Subcutaneous abdominal adipose tissue (tissue), 5 donors: ENCODE data around the gene CBX1.

Experiments used
- H3K27ac ChIP-seq: one replicate; pipeline ENCODE4 v1.7.0; 2013; ENCODE audit warnings: low read depth, mild to moderate bottlenecking, inconsistent platforms, low read length, moderate library complexity
- H3K27me3 ChIP-seq, 5 donors: one replicate each; pipeline ENCODE4 v1.7.0; 2013; ENCODE audit warnings: low read length in 5 of 5, inconsistent platforms in 1 of 5; ENCODE audit not compliant: control insufficient read depth in 5 of 5, insufficient read depth in 4 of 5
- H3K36me3 ChIP-seq, 5 donors: one replicate each; pipeline ENCODE4 v1.7.0; 2013; ENCODE audit warnings: low read length in 5 of 5; ENCODE audit not compliant: control insufficient read depth in 5 of 5, insufficient read depth in 5 of 5
- H3K4me1 ChIP-seq, 5 donors: one replicate each; pipeline ENCODE4 v1.7.0; 2013; ENCODE audit warnings: low read length in 5 of 5, mild to moderate bottlenecking in 3 of 5, moderate library complexity in 1 of 5; ENCODE audit not compliant: control insufficient read depth in 5 of 5, insufficient read depth in 5 of 5
- H3K4me3 ChIP-seq, 5 donors: one replicate each; pipeline ENCODE4 v1.7.0; 2013; ENCODE audit warnings: low read length in 5 of 5, low read depth in 1 of 5
- H3K9ac ChIP-seq, 5 donors: one replicate each; pipeline ENCODE4 v1.7.0; 2013; ENCODE audit warnings: low read length in 5 of 5, mild to moderate bottlenecking in 4 of 5, moderate library complexity in 3 of 5
- H3K9me3 ChIP-seq, 5 donors: one replicate each; pipeline ENCODE4 v1.7.0; 2013; ENCODE audit warnings: low read length in 5 of 5; ENCODE audit not compliant: control insufficient read depth in 5 of 5
- donor health status: healthy.
- donor health status: healthy.
- donor health status: healthy.
- donor health status: healthy.
- donor health status: healthy.

The CBX1 gene

DNA sequence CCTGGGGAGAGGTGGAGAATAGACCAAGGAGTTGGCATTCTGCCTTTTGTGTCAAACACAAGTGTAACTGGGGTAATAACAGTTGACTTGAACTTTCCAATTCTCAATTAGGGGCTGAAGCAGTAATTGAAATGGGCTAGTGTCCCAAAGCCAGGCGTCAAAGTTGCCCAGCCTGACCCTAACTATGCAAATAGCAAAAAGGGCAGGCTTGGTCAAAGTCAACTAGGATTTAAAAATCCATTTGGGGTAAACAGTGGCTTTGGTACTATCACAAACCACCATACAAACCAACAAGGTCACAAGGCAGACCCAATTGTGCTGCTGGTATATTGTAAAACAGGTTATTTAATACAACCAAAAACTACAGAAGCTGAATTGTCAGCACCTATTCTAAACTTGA, 35.1 kb downstream of the CBX1 start:
- Histone ChIP-seq H3K36me3 (peaks cover 13 to 57% (median 40%) of the 10 kb centered on the region in 5 donors), H3K9me3 (no peaks in the 10 kb centered on the region), H3K4me1 (peaks cover 3 to 63% (median 37%) of the 10 kb centered on the region in 5 donors), H3K27ac (peak overlapping the region; percentile 58), H3K9ac (peak overlapping the region in 2 of 5 donors; percentile 20 to 26), H3K4me3 (no peak overlapping the region), H3K27me3 (no peaks in the 10 kb centered on the region)

DNA sequence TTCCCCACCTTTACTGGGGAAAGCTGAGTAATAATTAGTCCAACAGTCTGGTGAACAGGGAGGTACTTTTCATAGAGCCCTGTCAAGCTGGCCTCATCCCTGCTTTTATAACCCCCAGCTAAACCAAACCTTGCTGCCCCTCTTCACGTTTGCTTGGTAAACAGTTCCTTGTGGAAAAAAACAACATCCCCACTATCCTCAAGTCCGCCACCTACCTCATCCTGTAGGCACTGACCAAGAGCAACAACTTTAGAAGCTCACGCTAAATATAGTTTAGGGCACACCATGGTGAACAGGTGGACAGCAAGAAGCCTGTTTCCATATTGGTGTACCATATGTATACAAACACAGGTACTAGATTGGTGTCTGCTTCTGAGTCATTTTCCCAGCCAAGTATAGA, 36.6 kb downstream of the CBX1 start:
- peaks cover 4 to 58% (median 42%) of the 10 kb centered on the region in 5 donors for H3K4me1 ChIP-seq
- H3K9ac ChIP-seq, result peak overlapping the region in 1 of 5 donors; percentile 17
- H3K9me3 ChIP-seq, result no peaks in the 10 kb centered on the region
- H3K27me3 ChIP-seq, result no peaks in the 10 kb centered on the region
- peaks cover 13 to 61% (median 50%) of the 10 kb centered on the region in 5 donors for H3K36me3 ChIP-seq
- peak overlapping the region; percentile 58 for H3K27ac ChIP-seq
- H3K4me3 ChIP-seq, result no peak overlapping the region

DNA sequence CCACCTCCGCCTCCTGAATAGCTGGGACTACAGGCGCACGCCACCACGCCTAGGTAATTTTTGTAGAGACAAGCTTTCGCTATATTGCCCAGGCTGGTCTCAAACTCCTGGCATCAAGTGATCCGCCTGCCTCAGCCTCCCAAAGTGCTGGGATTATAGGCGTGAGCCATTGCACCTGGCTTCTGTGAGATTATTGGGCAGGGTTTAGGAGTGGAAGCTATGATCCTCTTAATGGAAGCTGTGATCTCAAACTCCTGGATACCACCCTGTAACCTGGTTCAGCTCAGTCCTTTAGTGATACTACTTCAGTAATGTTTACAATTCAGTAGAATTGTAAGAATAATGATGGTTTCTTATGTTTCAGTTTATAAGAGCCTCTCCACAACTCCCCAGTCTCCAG, 39.0 kb downstream of the CBX1 start:
- peaks cover 19 to 78% (median 69%) of the 10 kb centered on the region in 5 donors for H3K36me3 ChIP-seq
- peaks cover 5 to 46% (median 28%) of the 10 kb centered on the region in 5 donors for H3K4me1 ChIP-seq
- H3K9ac ChIP-seq, result no peak overlapping the region
- no peaks in the 10 kb centered on the region for H3K9me3 ChIP-seq
- H3K27ac ChIP-seq, result no peak overlapping the region
- no peak overlapping the region for H3K4me3 ChIP-seq
- H3K27me3 ChIP-seq, result no peaks in the 10 kb centered on the region

DNA sequence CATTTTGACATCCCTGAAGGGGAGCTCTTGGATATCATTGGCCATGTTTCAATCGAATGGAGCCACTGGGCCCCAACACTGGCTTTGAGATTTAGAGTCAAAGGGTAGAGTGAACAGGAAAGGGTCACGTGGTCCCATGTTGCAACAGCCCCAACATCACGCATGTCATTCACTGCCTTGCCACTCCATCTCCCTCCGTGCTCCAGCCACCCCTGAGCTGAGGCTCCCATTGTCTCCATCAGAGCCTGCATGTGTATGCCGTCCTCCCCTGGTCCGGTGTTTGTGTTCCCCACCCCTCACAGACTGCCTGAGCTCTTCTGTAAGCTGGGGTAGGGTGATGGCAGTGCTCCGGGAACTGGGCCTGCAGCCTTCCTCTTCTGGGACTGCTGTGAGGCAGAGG, 41.0 kb downstream of the CBX1 start:
- peak overlapping the region; percentile 50 for H3K27ac ChIP-seq
- no peak overlapping the region for H3K4me3 ChIP-seq
- H3K27me3 ChIP-seq, result no peaks in the 10 kb centered on the region
- peaks cover 4 to 35% (median 27%) of the 10 kb centered on the region in 5 donors for H3K4me1 ChIP-seq
- peaks cover 17 to 89% (median 79%) of the 10 kb centered on the region in 5 donors for H3K36me3 ChIP-seq
- no peaks in the 10 kb centered on the region for H3K9me3 ChIP-seq
- H3K9ac ChIP-seq, result peak overlapping the region in 1 of 5 donors; percentile 23

DNA sequence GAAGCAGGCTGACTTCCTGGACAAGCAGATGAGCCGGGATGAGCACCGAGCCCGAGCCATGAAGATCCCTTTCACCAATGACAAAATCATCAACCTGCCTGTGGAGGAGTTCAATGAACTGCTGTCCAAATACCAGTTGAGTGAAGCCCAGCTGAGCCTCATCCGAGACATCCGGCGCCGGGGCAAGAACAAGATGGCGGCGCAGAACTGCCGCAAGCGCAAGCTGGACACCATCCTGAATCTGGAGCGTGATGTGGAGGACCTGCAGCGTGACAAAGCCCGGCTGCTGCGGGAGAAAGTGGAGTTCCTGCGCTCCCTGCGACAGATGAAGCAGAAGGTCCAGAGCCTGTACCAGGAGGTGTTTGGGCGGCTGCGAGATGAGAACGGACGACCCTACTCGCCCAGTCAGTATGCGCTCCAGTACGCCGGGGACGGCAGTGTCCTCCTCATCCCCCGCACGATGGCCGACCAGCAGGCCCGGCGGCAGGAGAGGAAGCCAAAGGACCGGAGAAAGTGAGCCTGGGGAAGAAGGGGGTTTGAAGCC, 42.1 kb downstream of the CBX1 start:
- H3K4me3 ChIP-seq, result no peak overlapping the region
- no peaks in the 10 kb centered on the region for H3K9me3 ChIP-seq
- H3K27ac ChIP-seq, result peak overlapping the region; percentile 50
- H3K4me1 ChIP-seq, result peaks cover 6 to 37% (median 32%) of the 10 kb centered on the region in 5 donors
- peaks cover 17 to 87% (median 74%) of the 10 kb centered on the region in 5 donors for H3K36me3 ChIP-seq
- H3K27me3 ChIP-seq, result no peaks in the 10 kb centered on the region
- H3K9ac ChIP-seq, result peak overlapping the region in 2 of 5 donors; percentile 27 to 37

DNA sequence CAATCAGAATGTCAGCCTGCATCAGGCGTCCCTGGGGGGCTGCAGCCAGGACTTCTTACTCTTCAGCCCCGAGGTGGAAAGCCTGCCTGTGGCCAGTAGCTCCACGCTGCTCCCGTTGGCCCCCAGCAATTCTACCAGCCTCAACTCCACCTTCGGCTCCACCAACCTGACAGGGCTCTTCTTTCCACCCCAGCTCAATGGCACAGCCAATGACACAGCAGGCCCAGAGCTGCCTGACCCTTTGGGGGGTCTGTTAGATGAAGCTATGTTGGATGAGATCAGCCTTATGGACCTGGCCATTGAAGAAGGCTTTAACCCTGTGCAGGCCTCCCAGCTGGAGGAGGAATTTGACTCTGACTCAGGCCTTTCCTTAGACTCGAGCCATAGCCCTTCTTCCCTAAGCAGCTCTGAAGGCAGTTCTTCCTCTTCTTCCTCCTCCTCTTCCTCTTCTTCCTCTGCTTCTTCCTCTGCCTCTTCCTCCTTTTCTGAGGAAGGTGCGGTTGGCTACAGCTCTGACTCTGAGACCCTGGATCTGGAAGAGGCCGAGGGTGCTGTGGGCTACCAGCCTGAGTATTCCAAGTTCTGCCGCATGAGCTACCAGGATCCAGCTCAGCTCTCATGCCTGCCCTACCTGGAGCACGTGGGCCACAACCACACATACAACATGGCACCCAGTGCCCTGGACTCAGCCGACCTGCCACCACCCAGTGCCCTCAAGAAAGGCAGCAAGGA, 42.7 kb downstream of the CBX1 start:
- Histone ChIP-seq H3K27ac (no peak overlapping the region), H3K4me3 (no peak overlapping the region), H3K9ac (no peak overlapping the region), H3K9me3 (no peaks in the 10 kb centered on the region), H3K36me3 (peaks cover 17 to 90% (median 71%) of the 10 kb centered on the region in 5 donors), H3K27me3 (no peaks in the 10 kb centered on the region), H3K4me1 (peaks cover 9 to 43% (median 37%) of the 10 kb centered on the region in 5 donors)

DNA sequence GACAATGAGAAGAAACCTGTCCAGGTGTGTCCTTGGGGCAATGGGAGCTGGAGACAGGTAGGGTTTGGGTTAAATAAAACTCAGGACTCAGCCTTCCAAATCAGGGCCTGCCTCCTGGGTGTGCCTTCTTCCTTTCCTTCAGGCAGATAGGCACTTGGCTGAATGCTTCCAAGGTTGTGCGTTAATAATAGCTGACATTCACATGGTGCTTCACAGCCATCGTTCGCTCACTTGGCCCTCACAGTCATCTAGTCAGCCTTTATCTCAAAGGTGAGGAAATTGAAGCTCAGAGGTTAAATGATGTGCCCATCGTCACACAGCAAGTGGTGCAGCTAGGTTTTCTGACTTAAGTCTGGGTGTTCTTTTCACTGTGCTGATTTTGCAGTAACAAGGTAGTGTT, 43.7 kb downstream of the CBX1 start:
- Histone ChIP-seq H3K4me1 (peaks cover 18 to 53% (median 46%) of the 10 kb centered on the region in 5 donors), H3K27ac (no peak overlapping the region), H3K9me3 (no peaks in the 10 kb centered on the region), H3K27me3 (no peaks in the 10 kb centered on the region), H3K9ac (no peak overlapping the region), H3K36me3 (peaks cover 13 to 83% (median 67%) of the 10 kb centered on the region in 5 donors), H3K4me3 (no peak overlapping the region)

DNA sequence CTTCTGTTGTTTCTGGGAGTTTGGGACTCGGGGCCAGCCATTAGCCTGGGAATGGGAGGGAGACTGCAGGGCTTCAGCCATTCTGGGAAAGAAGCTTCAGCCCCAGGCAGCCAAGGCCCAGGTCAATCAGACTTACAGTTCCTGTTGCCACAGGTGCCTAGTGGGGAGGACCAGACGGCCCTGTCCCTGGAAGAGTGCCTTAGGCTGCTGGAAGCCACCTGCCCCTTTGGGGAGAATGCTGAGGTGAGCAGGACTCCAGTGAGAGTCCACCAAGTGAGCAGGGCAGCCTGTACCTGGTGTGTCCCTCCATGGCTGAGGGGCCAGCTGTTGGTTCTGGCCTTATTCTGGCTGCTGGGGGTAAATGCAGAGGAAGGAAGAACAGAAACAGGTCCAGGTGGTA, 44.4 kb downstream of the CBX1 start:
- Histone ChIP-seq H3K4me1 (peaks cover 26 to 60% (median 54%) of the 10 kb centered on the region in 5 donors), H3K36me3 (peaks cover 11 to 75% (median 62%) of the 10 kb centered on the region in 5 donors), H3K4me3 (no peak overlapping the region), H3K9ac (no peak overlapping the region), H3K27ac (no peak overlapping the region), H3K27me3 (no peaks in the 10 kb centered on the region), H3K9me3 (no peaks in the 10 kb centered on the region)

DNA sequence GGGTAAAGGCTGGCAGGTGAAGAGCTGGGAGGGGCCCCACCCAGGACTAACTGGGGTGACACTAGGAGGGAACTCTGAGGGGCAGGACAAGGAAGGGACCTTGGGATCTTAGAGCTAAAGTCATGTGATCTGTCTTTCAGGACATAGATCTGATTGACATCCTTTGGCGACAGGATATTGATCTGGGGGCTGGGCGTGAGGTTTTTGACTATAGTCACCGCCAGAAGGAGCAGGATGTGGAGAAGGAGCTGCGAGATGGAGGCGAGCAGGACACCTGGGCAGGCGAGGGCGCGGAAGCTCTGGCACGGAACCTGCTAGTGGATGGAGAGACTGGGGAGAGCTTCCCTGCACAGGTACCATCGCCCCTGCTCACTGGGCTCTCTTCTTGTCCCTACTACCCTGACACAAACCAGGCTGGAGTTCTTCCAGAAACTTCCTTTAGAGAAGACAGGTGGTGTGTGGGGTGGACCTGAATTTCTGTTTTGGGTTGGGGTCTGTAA, 45.0 kb downstream of the CBX1 start:
- peak overlapping the region; percentile 50 for H3K27ac ChIP-seq

More for the DNA sequence above, 45.0 kb downstream of the CBX1 start:
- no peaks in the 10 kb centered on the region for H3K9me3 ChIP-seq
- no peaks in the 10 kb centered on the region for H3K27me3 ChIP-seq
- H3K36me3 ChIP-seq, result peaks cover 8 to 72% (median 59%) of the 10 kb centered on the region in 5 donors
- no peak overlapping the region for H3K9ac ChIP-seq
- peaks cover 27 to 66% (median 59%) of the 10 kb centered on the region in 5 donors for H3K4me1 ChIP-seq
- H3K4me3 ChIP-seq, result no peak overlapping the region
